Daoy (cell line): ENCODE measurements around the gene MAP1LC3B2. TPM values are rescaled to one million over a fixed set of nuclear protein-coding genes. Genes with fewer than 3 reads are reported as not detected.

Source experiments
- DNase-seq: peaks from one replicate; pipeline ENCODE4 v3.0.0-alpha.2; 2015; ENCODE audit warnings: low read depth
- total RNA-seq: library from RNA; depleted of rRNA; stranded (reverse); fragments of >200 nt; shearing (Covaris generic); gene quantifications from 2 replicates; pipeline ENCODE4 v1.2.3, GENCODE V29; 2014

MAP1LC3B2 gene
- total RNA-seq, 1 experiment from 2014 or later = 0.17 TPM

- DNase-seq = no peak
Measured at GRCh38 chr12:116594325-116595038, 35.3 kb downstream of the MAP1LC3B2 start.

GRCh38 chr12:116595186-116595585, 36.0 kb downstream of the MAP1LC3B2 start:
- no peak for DNase-seq

- DNase-seq = no peak
Measured at GRCh38 chr12:116595672-116596071, 36.5 kb downstream of the MAP1LC3B2 start.

- DNase-seq = no peak
Measured at GRCh38 chr12:116597886-116598285, 38.7 kb downstream of the MAP1LC3B2 start.

GRCh38 chr12:116598311-116599284, 39.4 kb downstream of the MAP1LC3B2 start:
- no peak for DNase-seq

GRCh38 chr12:116599285-116600136, 40.3 kb downstream of the MAP1LC3B2 start:
- DNase-seq = peak; percentile 74

GRCh38 chr12:116600959-116601918, 42.1 kb downstream of the MAP1LC3B2 start:
- DNase-seq = peak; percentile 78

GRCh38 chr12:116601933-116602810, 43.0 kb downstream of the MAP1LC3B2 start:
- no peak for DNase-seq

GRCh38 chr12:116603546-116604177, 44.5 kb downstream of the MAP1LC3B2 start:
- DNase-seq = no peak

GRCh38 chr12:116604178-116604895, 45.2 kb downstream of the MAP1LC3B2 start:
- DNase-seq = no peak

GRCh38 chr12:116604951-116605641, 45.9 kb downstream of the MAP1LC3B2 start:
- DNase-seq = no peak

- DNase-seq = no peak
Measured at GRCh38 chr12:116606397-116606796, 47.2 kb downstream of the MAP1LC3B2 start.

GRCh38 chr12:116607039-116607438, 47.9 kb downstream of the MAP1LC3B2 start:
- no peak for DNase-seq

- DNase-seq = peak; percentile 34
Measured at GRCh38 chr12:116609319-116610114, 50.3 kb downstream of the MAP1LC3B2 start.

- no peak for DNase-seq
Measured at GRCh38 chr12:116610971-116611541, 51.9 kb downstream of the MAP1LC3B2 start.

GRCh38 chr12:116612436-116612835, 53.3 kb downstream of the MAP1LC3B2 start:
- DNase-seq = no peak

- DNase-seq = no peak
Measured at GRCh38 chr12:116613256-116613655, 54.1 kb downstream of the MAP1LC3B2 start.
